ENCODE data around the gene ARFGAP1.

ARFGAP1 gene

GRCh38 chr20:63310265-63310991, 37.8 kb downstream of the ARFGAP1 start:
- Histone ChIP-seq H3K4me1 (ENCODE audit: control insufficient read depth, low read length) (no peaks in the 10 kb centered on the region), H3K36me3 (ENCODE audit: control insufficient read depth, low read length) (no peaks in the 10 kb centered on the region), H4K20me1 (ENCODE audit: control insufficient read depth, insufficient read depth, low read depth, low read length) (no peaks in the 10 kb centered on the region), H3K9me2 (replicated peaks; ENCODE audit: control insufficient read depth, low read length) (no peaks in the 10 kb centered on the region), H3K27me3 (ENCODE audit: control insufficient read depth, low read length) (no peaks in the 10 kb centered on the region), H3K27ac (ENCODE audit: low read depth, low read length) (no peak overlapping the region), H3K4me3 (ENCODE audit: low read length) (no peak overlapping the region), H3K79me2 (ENCODE audit: control insufficient read depth, low read length) (no peaks in the 10 kb centered on the region), H3F3A (ENCODE audit: control insufficient read depth, insufficient read depth) (no peaks in the 10 kb centered on the region), H3K9me3 (ENCODE audit: control insufficient read depth, insufficient read depth, low read length) (peaks cover under 1% of the 10 kb centered on the region; the same call in 1 of the 2 replicates), H3K4me2 (ENCODE audit: low read length) (no peak overlapping the region)
- no peak for TF ChIP-seq EZH2phosphoT487 (IDR thresholded peaks at IDR 0.05; ENCODE audit: borderline replicate concordance, low read length)

- Histone ChIP-seq H3K9me3 (ENCODE audit: control insufficient read depth, insufficient read depth, low read length) (no peaks in the 10 kb centered on the region), H3K79me2 (ENCODE audit: control insufficient read depth, low read length) (no peaks in the 10 kb centered on the region), H3K27me3 (ENCODE audit: control insufficient read depth, low read length) (no peaks in the 10 kb centered on the region), H3K9me2 (replicated peaks; ENCODE audit: control insufficient read depth, low read length) (no peaks in the 10 kb centered on the region), H3F3A (ENCODE audit: control insufficient read depth, insufficient read depth) (no peaks in the 10 kb centered on the region), H3K36me3 (ENCODE audit: control insufficient read depth, low read length) (no peaks in the 10 kb centered on the region), H3K4me2 (ENCODE audit: low read length) (no peak overlapping the region), H3K4me1 (ENCODE audit: control insufficient read depth, low read length) (no peaks in the 10 kb centered on the region), H3K27ac (ENCODE audit: low read depth, low read length) (no peak overlapping the region), H4K20me1 (ENCODE audit: control insufficient read depth, insufficient read depth, low read depth, low read length) (no peaks in the 10 kb centered on the region), H3K4me3 (ENCODE audit: low read length) (no peak overlapping the region)
- TF ChIP-seq EZH2phosphoT487 (IDR thresholded peaks at IDR 0.05; ENCODE audit: borderline replicate concordance, low read length): no peak
- TF ChIP-seq CTCF (IDR thresholded peaks at IDR 0.05; ENCODE audit: low read depth, low read length, poor library complexity, severe bottlenecking): no peak
Measured at GRCh38 chr20:63311186-63311832, 38.7 kb downstream of the ARFGAP1 start.

- Histone ChIP-seq H3K4me2 (ENCODE audit: low read length) (no peak overlapping the region), H3K9me2 (replicated peaks; ENCODE audit: control insufficient read depth, low read length) (no peaks in the 10 kb centered on the region), H3K27me3 (ENCODE audit: control insufficient read depth, low read length) (no peaks in the 10 kb centered on the region), H3K4me1 (ENCODE audit: control insufficient read depth, low read length) (no peaks in the 10 kb centered on the region), H3K36me3 (ENCODE audit: control insufficient read depth, low read length) (no peaks in the 10 kb centered on the region), H3K27ac (ENCODE audit: low read depth, low read length) (no peak overlapping the region), H3K9me3 (ENCODE audit: control insufficient read depth, insufficient read depth, low read length) (no peaks in the 10 kb centered on the region), H3F3A (ENCODE audit: control insufficient read depth, insufficient read depth) (no peaks in the 10 kb centered on the region), H3K4me3 (ENCODE audit: low read length) (no peak overlapping the region), H3K79me2 (ENCODE audit: control insufficient read depth, low read length) (no peaks in the 10 kb centered on the region), H4K20me1 (ENCODE audit: control insufficient read depth, insufficient read depth, low read depth, low read length) (no peaks in the 10 kb centered on the region)
- TF ChIP-seq CTCF (IDR thresholded peaks at IDR 0.05; ENCODE audit: low read depth, low read length, poor library complexity, severe bottlenecking): no peak
Measured at GRCh38 chr20:63311833-63312243, 39.2 kb downstream of the ARFGAP1 start.

- Histone ChIP-seq H3K79me2 (ENCODE audit: control insufficient read depth, low read length) (no peaks in the 10 kb centered on the region), H3K27ac (ENCODE audit: low read depth, low read length) (no peak overlapping the region), H3K4me3 (ENCODE audit: low read length) (no peak overlapping the region), H3K4me2 (ENCODE audit: low read length) (no peak overlapping the region), H3K27me3 (ENCODE audit: control insufficient read depth, low read length) (no peaks in the 10 kb centered on the region), H3K4me1 (ENCODE audit: control insufficient read depth, low read length) (no peaks in the 10 kb centered on the region), H3F3A (ENCODE audit: control insufficient read depth, insufficient read depth) (no peaks in the 10 kb centered on the region), H3K36me3 (ENCODE audit: control insufficient read depth, low read length) (no peaks in the 10 kb centered on the region), H3K9me3 (ENCODE audit: control insufficient read depth, insufficient read depth, low read length) (no peaks in the 10 kb centered on the region), H4K20me1 (ENCODE audit: control insufficient read depth, insufficient read depth, low read depth, low read length) (no peaks in the 10 kb centered on the region), H3K9me2 (replicated peaks; ENCODE audit: control insufficient read depth, low read length) (no peaks in the 10 kb centered on the region)
- no peak for TF ChIP-seq CTCF (IDR thresholded peaks at IDR 0.05; ENCODE audit: low read depth, low read length, poor library complexity, severe bottlenecking)
- TF ChIP-seq EZH2phosphoT487 (IDR thresholded peaks at IDR 0.05; ENCODE audit: borderline replicate concordance, low read length): no peak
Measured at GRCh38 chr20:63312273-63312672, 39.7 kb downstream of the ARFGAP1 start.

Data from DOHH2 (cell line).